Stimulated activated memory B cell treated with anti-CD40 and anti-IgM and Interleukin-4, amounts not matched to agents 10 μg/mL and 1 μg/mL and 100 μg/mL, for 72 hours (primary cell): ENCODE measurements around the gene RALGAPA1.
"Not testable (repeated sequence)": the region's sequence is repeated elsewhere in the genome, so short reads cannot be mapped to it uniquely, and the experiment has no call there.

ENCODE experiments used
- ATAC-seq: fragments of 150-1000 bp; cut with Tn5 transposase; 2 replicates; pipeline ENCODE4 v1.10.0; 2021
- H3K27ac Mint-ChIP-seq: one replicate; pipeline ENCODE4 v1.8.0; 2022; ENCODE audit warnings: mild to moderate bottlenecking, mixed read lengths
- H3K27me3 Mint-ChIP-seq: one replicate; pipeline ENCODE4 v1.8.0; 2022; ENCODE audit warnings: mixed read lengths
- H3K36me3 Mint-ChIP-seq: one replicate; pipeline ENCODE4 v1.8.0; 2022; ENCODE audit warnings: mixed read lengths
- H3K4me1 Mint-ChIP-seq: one replicate; pipeline ENCODE4 v1.8.0; 2022; ENCODE audit warnings: mixed read lengths
- H3K4me3 Mint-ChIP-seq: one replicate; pipeline ENCODE4 v1.8.0; 2022; ENCODE audit warnings: mild to moderate bottlenecking, moderate library complexity, mixed read lengths
- H3K9me3 Mint-ChIP-seq: one replicate; pipeline ENCODE4 v1.8.0; 2022; ENCODE audit warnings: mixed read lengths

RALGAPA1 gene

GRCh38 chr14:35826952-35827416 lies 17.9 kb upstream of the RALGAPA1 start:
- peaks cover 7% of the 10 kb centered on the region for H3K36me3 Mint-ChIP-seq
- H3K27me3 Mint-ChIP-seq: no peaks in the 10 kb centered on the region
- ATAC-seq: no peak
- H3K4me3 Mint-ChIP-seq: peak overlapping the region; percentile 91
- H3K4me1 Mint-ChIP-seq: peaks cover 17% of the 10 kb centered on the region
- H3K27ac Mint-ChIP-seq: peak overlapping the region; percentile 87
- no peaks in the 10 kb centered on the region for H3K9me3 Mint-ChIP-seq

- Mint-ChIP-seq H3K36me3 (peaks cover 2% of the 10 kb centered on the region), H3K4me1 (peaks cover 17% of the 10 kb centered on the region), H3K4me3 (peak within 1 kb of the TSS; percentile 91), H3K9me3 (no peaks in the 10 kb centered on the region), H3K27me3 (no peaks in the 10 kb centered on the region), H3K27ac (peak within 1 kb of the TSS; percentile 87)
- peak; percentile 99 for ATAC-seq
These were observed 17.3 kb upstream of the RALGAPA1 start, which contains the start of gene BRMS1L for GRCh38 chr14:35826218-35826951. BRMS1L (plus strand) TSS chr14:35826338; CDS start chr14:35826517, 179 bp downstream.

- ATAC-seq: no peak
- no peaks in the 10 kb centered on the region for H3K27me3 Mint-ChIP-seq
- H3K4me3 Mint-ChIP-seq: peak overlapping the region; percentile 91
- peaks cover 17% of the 10 kb centered on the region for H3K4me1 Mint-ChIP-seq
- H3K36me3 Mint-ChIP-seq: no peaks in the 10 kb centered on the region
- H3K27ac Mint-ChIP-seq: peak overlapping the region; percentile 87
- no peaks in the 10 kb centered on the region for H3K9me3 Mint-ChIP-seq
These were observed 16.8 kb upstream of the RALGAPA1 start for GRCh38 chr14:35825968-35826217.

- peak overlapping the region; percentile 89 for H3K4me3 Mint-ChIP-seq
- H3K9me3 Mint-ChIP-seq, H3K27me3 Mint-ChIP-seq, ATAC-seq, H3K36me3 Mint-ChIP-seq: not testable (repeated sequence)
- H3K27ac Mint-ChIP-seq: peak overlapping the region; percentile 87
- peaks cover 17% of the 10 kb centered on the region for H3K4me1 Mint-ChIP-seq
These were observed 15.5 kb upstream of the RALGAPA1 start for GRCh38 chr14:35824446-35825165.

GRCh38 chr14:35822501-35822900 lies 13.4 kb upstream of the RALGAPA1 start:
- Mint-ChIP-seq H3K9me3 (no peaks in the 10 kb centered on the region), H3K36me3 (no peaks in the 10 kb centered on the region), H3K27me3 (no peaks in the 10 kb centered on the region), H3K27ac (no peak overlapping the region), H3K4me1 (peaks cover 11% of the 10 kb centered on the region), H3K4me3 (no peak overlapping the region)
- ATAC-seq: no peak

- Mint-ChIP-seq H3K9me3 (no peaks in the 10 kb centered on the region), H3K4me3 (no peak overlapping the region), H3K27me3 (no peaks in the 10 kb centered on the region), H3K36me3 (no peaks in the 10 kb centered on the region), H3K4me1 (peaks cover 6% of the 10 kb centered on the region), H3K27ac (no peak overlapping the region)
- no peak for ATAC-seq
These were observed 12.7 kb upstream of the RALGAPA1 start for GRCh38 chr14:35821564-35822411.

- no peak overlapping the region for H3K27ac Mint-ChIP-seq
These were observed 10.8 kb upstream of the RALGAPA1 start for GRCh38 chr14:35819591-35820540.

GRCh38 chr14:35818346-35819115 lies 9.4 kb upstream of the RALGAPA1 start:
- no peak for ATAC-seq
- Mint-ChIP-seq H3K4me1 (no peaks in the 10 kb centered on the region), H3K27me3 (no peaks in the 10 kb centered on the region), H3K27ac (no peak overlapping the region), H3K9me3 (no peaks in the 10 kb centered on the region), H3K4me3 (no peak overlapping the region), H3K36me3 (no peaks in the 10 kb centered on the region)

More at GRCh38 chr14:35819591-35820540, 10.8 kb upstream of the RALGAPA1 start:
- Mint-ChIP-seq H3K4me1 (no peaks in the 10 kb centered on the region), H3K9me3 (no peaks in the 10 kb centered on the region), H3K36me3 (no peaks in the 10 kb centered on the region), H3K27me3 (no peaks in the 10 kb centered on the region), H3K4me3 (no peak overlapping the region)
- ATAC-seq: no peak

- ATAC-seq: peak; percentile 64
- no peak overlapping the region for H3K27ac Mint-ChIP-seq
- H3K27me3 Mint-ChIP-seq: no peaks in the 10 kb centered on the region
- H3K4me1 Mint-ChIP-seq: peaks cover under 1% of the 10 kb centered on the region
- H3K4me3 Mint-ChIP-seq: no peak overlapping the region
- H3K9me3 Mint-ChIP-seq: no peaks in the 10 kb centered on the region
- no peaks in the 10 kb centered on the region for H3K36me3 Mint-ChIP-seq
These were observed 5.4 kb upstream of the RALGAPA1 start for GRCh38 chr14:35814371-35815005.

- no peak overlapping the region for H3K27ac Mint-ChIP-seq
These were observed 1.9 kb upstream of the RALGAPA1 start for GRCh38 chr14:35810963-35811362.

GRCh38 chr14:35809597-35809996 lies 502 bp upstream of the RALGAPA1 start:
- Mint-ChIP-seq H3K27ac (peak overlapping the region; percentile 98), H3K27me3 (no peaks in the 10 kb centered on the region), H3K36me3 (no peaks in the 10 kb centered on the region), H3K4me3 (no peak overlapping the region), H3K9me3 (no peaks in the 10 kb centered on the region), H3K4me1 (peaks cover 26% of the 10 kb centered on the region)
- no peak for ATAC-seq

More at GRCh38 chr14:35810963-35811362, 1.9 kb upstream of the RALGAPA1 start:
- Mint-ChIP-seq H3K4me1 (peaks cover 26% of the 10 kb centered on the region), H3K36me3 (no peaks in the 10 kb centered on the region), H3K9me3 (no peaks in the 10 kb centered on the region), H3K4me3 (no peak overlapping the region), H3K27me3 (no peaks in the 10 kb centered on the region)
- no peak for ATAC-seq

GRCh38 chr14:35808076-35808637 lies 938 bp downstream of the RALGAPA1 start:
- no peak for ATAC-seq

More at GRCh38 chr14:35808076-35808637, 938 bp downstream of the RALGAPA1 start:
- peak overlapping the region; percentile 98 for H3K27ac Mint-ChIP-seq
- no peaks in the 10 kb centered on the region for H3K27me3 Mint-ChIP-seq
- H3K36me3 Mint-ChIP-seq: peaks cover 5% of the 10 kb centered on the region
- H3K9me3 Mint-ChIP-seq: no peaks in the 10 kb centered on the region
- peak overlapping the region; percentile 100 for H3K4me3 Mint-ChIP-seq
- H3K4me1 Mint-ChIP-seq: peaks cover 26% of the 10 kb centered on the region
